ENCODE data around the gene ZRSR2.

The ZRSR2 gene

DNA sequence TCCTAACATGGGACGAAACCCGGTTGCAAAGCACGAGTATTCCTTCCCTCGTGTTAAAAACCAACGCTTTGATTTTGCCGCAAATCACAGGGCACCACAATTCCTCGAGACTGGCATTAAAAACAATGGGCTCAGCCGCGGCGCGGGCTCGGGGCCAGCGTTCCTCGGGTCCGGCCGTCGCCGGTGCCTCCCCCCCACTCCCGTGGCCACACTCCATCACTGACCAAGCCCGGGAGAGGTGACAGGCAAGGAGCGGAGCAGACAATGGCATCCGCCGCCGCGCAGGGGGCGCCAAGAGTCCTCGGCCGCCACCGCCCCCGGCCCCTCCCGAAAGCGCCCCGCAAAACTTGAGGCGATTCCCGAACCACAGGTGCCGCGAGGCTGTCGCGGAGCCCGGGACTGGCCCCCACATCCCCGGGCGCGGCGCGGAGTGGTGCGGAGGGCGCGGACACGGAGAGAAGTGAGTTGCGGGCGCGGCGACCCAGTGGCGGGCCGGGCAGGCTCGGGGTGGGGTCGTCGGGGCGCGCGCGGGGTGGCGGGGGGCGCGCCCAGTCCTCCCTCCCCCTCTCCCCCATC is 63.9 kb downstream of the ZRSR2 start:
- peak; percentile 31 to 44 for DNase-seq

DNA sequence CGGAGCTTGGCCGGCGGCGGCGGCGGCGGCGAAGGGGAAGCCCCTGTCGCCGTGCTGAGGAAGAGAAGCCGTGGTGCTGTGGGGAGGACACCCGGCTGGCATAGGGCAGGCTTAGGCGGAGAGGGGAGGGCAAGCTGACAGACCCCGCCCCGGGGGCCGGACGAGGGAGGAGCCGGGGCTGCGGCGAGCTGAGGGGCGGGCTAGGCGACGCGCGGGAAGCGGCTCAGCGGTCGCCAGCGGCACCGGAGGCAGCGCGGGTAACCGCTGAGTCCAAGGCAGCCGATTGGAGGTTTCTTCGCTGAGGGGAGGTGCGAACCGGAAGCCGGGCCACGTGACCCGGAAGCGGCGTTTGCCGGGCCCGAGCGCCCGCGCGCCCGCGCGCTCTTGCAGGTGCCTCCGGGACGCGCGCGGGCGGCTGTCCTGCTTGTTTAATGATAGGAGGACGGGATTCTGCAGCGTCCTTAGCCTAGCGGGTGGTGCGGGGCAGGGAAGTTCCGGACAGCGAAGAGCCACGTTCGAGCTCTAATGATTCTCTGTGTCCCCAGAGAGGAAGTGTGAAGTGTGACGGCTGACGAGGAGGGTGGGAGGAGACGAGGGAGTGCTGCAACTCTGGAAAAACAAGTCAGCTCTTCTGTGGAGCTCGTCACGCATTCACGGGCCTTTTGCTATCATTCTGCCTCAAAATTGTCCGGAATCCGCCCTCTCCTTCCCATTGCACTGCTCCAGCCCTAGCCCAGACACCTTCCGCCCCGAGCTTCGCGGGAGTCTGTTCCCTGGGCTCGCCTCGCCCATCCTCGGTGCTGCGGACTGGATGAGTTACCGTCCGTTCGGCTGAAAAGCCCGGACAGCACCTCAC is 64.7 kb downstream of the ZRSR2 start, which contains the start of gene AP1S2:
Gene AP1S2 (minus strand): TSS at position 102 of the 856 bp plus-strand sequence. CDS start 2,289 bp downstream, outside the sequence.
- peak; percentile 88 to 89 for DNase-seq

DNA sequence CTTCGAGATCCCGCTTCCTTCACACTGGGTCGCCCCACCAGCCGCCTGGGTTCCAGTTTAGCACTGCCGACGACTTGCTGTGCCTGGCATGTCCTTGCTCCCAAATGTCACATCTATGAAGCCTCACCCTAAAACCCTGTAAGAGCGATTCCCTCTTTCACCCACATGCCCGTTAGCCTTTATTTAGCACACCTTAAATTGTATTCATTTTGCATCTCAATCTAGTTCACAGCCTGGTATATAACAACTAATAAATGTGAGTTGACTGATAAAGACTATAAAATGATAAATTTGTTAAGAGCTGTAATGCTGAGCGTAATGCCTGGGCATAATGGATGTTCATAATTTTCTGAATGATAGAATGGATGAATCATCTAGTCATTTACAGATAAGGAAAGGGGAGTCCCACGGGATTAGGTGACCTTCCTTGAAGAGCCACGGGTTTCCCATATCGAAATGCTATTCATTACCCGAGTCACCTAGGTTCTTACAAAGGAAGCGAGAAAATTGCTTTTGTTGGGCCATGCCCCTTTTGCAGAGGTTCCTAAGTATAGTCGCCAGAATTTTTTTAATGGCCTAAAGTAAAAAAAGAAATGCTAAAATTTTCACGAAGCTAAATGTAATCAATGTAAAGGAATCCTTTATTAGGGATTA is 65.4 kb downstream of the ZRSR2 start:
- DNase-seq: no peak

DNA sequence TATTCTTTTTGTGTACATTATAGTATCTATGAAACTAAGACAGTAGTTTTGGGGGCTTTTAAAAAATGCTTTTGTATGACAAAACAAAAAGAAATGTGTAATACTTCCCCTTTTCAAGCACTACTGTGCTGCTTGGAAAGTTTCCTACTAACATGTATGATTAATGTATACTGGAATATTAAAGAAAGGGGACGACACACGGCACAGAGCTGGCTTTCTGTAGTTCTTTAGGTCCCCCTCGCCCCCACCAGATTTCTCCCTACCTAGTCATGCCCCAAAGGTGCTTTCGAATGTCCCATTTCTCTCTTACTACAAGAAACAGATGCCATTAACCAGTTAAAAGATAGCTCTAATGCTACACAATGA is 65.9 kb downstream of the ZRSR2 start:
- DNase-seq: no peak

DNA sequence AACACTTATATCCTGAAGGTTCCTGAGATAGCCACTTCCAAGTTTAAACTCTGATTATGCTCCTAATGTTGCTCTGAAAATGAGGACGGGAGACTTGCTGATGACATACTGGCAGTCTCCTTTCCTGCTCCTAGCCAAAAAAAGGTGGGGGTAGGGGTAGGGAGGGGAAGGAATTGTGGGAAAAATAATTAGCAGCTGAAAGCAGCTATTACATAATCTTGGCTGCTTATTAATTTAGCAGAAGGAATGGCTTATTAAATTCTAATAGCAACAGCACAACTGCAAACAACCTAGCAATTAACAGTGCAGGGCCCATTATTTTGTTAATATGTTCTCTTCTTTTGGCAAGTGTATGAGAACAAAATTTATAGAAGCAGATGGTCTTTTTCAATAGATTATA is 66.4 kb downstream of the ZRSR2 start:
- DNase-seq: no peak

DNA sequence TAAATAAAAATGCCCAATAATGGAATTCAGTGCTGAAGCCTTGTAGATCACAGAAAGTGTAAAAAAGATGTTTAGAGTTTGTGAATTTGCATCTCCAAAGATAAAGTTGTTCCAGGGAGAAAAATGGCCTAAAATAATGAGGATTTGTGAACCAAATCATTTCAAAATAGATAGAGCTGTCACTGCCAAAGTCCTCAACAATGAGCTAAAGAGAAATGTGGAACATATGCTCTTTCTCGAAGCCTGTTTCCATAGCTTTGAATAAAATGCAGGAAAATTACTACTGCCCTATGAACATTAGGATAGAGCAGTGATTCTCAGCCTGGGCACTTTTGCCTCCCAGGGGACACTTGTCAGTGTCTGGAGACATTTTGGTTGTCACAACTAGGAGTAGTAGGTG is 67.8 kb downstream of the ZRSR2 start:
- no peak for DNase-seq

DNA sequence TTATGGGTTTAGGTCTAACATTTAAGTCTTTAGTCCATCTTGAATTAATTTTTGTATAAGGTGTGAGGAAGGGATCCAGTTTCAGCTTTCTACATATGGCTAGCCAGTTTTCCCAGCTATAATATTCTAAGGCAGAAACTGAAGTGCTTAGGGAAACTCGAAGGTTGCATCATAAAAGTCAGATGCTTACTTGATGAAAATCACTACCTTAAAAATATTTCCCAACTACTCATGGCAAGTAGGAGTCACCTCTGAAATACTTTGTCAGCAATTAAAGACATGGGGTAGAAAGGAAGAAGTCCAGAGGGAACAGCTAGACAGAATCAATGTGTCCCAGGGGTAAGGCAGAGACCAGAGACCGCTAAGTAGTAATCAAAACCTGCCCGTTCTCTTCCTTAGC is 70.6 kb downstream of the ZRSR2 start:
- no peak for DNase-seq

DNA sequence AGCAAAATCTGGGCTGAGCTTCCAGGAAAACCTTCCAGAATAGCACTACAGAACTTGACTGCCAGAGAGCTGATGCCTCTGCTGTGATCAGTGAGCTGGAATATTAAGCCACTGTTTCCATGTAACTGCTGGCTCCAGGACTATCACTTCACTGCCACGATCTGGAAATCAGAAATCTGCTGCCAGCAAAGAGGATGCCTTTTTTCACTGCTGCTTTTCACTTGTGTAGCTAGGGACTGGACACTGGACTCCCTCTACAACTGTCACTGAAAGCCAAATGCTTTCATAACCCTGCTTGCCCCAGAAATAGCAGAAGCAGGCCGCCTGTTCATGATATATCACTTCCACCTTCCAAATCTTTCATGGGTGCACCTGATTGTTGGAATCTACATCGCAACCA is 73.7 kb downstream of the ZRSR2 start:
- no peak for DNase-seq

DNA sequence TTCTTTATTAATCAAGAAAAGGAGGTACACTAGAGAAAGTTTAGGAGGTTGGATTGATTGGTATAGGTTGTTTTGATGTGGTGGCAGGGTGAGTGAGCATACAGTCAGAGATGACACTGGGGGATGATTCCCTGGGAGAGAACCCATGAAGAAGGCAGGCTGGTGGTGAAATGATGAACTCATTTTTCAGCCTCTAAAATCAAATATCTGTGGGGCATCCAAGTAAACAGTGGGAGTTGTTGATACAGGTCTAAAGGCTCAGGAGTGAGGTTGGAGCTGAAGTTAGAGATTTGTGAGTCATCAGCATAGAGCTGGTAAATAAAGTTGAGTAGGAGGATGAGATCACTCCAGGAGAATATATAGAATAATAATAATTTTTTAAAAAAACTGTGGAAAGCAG is 74.3 kb downstream of the ZRSR2 start:
- no peak for DNase-seq

DNA sequence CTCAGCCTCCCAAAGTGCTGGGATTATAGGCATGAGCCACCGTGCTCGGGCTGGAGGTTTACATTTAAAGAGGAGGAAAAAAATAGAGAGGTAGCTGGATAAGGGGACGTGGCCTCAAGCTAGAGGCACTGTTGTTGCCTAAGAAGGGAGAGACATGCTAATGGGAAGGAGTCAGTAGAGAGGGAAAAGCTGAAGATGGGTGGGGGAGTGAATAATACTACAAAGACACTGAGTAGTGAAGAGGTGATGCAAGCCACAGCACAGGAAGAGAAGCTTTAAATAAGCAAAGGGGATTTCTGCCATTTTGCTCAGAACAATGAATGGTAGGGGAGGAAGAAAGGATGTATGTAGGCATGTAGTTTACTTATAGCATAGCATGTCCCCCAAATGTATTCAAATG is 75.9 kb downstream of the ZRSR2 start:
- no peak for DNase-seq

DNA sequence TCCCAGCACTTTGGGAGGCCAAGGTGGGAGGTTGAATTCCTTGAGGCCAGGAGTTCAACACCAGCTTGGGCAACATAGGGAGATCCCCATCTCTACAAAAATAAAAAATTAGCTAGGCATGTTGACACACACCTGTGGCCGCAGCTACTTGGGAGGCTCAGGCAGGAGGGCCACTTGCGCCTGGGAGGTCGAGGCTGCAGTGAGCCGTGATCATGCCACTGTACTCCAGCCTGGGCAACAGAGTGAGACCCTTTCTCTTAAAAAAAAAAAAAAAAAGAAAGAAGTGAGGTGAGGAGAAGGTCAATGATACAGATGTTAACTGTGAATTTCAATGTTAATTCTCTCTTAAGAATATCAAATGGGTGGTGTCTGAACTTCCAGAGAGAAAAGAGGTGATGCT is 79.4 kb downstream of the ZRSR2 start:
- DNase-seq: no peak

DNA sequence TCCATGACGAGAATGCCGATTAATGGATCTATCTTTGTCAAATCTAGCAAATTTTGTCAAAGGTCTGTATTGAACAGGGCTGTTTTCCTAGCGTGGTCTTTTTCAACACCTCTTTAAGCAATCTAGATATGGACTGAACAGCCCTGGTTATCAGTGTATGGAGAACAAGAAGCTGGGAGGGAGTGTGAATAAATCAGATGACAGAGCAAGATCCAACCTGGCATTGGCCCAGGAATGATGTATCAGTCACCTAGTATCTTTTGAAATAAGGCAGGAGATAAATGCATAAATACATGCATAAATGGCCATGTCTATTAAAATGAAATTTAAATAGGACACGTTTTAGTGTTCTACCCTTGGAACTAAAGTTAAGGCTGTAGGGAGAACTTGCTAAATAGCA is 80.0 kb downstream of the ZRSR2 start:
- no peak for DNase-seq

Data from activated CD4-positive, alpha-beta T cell treated with anti-CD3 and anti-CD28 coated beads, Interleukin-2, amount 50 U/mL, for 48 hours (primary cell).